ENCODE results near the gene NDUFB11. TPM values are rescaled to one million over a fixed set of nuclear protein-coding genes. Genes with fewer than 3 reads are reported as not detected.

Gene NDUFB11
- total RNA-seq, 1 experiment from 2014 or later: 78.9 TPM

DNA sequence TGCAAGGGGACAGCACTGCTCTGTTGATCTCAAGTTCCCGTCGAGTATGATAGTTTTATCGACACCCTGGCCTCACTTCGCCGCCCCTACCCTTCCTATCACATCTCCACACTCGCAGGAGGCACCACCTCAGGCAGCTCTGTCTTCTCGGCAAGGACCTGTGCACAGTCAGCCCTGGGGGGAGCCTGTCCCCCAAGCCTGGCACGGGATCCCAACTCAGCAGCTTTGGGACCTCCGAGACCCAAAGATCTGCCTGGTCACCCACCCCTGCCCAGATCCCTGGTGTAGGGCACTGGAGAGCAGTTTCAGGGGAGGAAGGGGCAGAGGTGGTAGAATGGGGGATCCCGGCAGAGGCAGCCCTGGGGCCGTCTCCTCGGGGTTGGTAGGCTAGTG is 31.1 kb upstream of the NDUFB11 start (continued):
- no peak for TF ChIP-seq CBX3 (IDR thresholded peaks at IDR 0.05; ENCODE audit: low read depth)

DNA sequence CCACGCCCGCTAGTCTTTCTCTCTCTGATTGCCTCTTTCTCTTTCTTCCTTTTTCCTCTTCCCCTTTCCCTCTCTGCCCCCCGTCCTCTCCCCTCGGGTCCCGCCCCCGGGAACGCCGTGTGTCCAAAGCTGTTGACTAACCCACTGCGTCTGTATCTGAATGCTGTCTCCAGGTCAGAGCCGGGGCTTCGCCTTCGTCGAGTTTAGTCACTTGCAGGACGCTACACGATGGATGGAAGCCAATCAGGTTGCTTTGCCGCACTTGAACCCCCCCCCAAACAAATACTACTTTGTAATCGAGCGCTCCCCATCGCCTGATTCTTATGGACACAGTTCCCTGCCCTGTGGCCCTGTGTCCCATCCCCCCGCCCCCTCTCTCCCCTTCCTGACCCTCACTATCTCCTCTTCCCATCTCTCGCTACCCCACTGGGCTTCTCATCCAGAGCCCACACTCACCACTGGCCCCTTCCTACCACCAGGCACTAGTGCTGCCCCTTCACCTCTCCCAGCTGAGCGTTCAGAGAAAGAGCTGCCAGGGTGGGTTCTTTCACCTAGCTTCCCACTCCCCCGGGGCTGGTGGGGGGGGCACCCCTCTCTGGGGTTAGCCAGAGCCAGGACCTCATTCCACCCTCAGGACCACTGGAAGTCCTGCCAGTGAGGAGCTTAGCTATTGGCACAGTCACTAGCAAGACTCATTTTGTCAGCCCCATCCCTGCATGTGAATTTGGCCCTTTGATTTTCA is 30.5 kb upstream of the NDUFB11 start:
- H3K9ac ChIP-seq (ENCODE audit: low read length): no peak overlapping the region
- no TSS peak for BruUV-seq (replicated peaks)

More for the DNA sequence above, 30.5 kb upstream of the NDUFB11 start:
- Histone ChIP-seq H3K27me3 (ENCODE audit: insufficient read depth, low read length) (no peaks in the 10 kb centered on the region), H3K79me2 (ENCODE audit: insufficient read depth, low read length) (no peaks in the 10 kb centered on the region), H3K9me2 (ENCODE audit: insufficient read depth) (no peaks in the 10 kb centered on the region), H3K27ac (ENCODE audit: low read depth, low read length) (no peak overlapping the region), H3K4me1 (ENCODE audit: control insufficient read depth in 1 of 2, insufficient read depth in 2 of 2, low read length in 2 of 2) (no peaks in the 10 kb centered on the region), H4K20me1 (ENCODE audit: insufficient read depth) (no peaks in the 10 kb centered on the region), H3K4me3 (replicated peaks in 1 of 2; ENCODE audit: low read depth in 1 of 2, low read length in 2 of 2) (no peak overlapping the region), H2AFZ (ENCODE audit: low read depth, low read length, poor library complexity, severe bottlenecking) (no peak overlapping the region), H3K36me3 (ENCODE audit: control insufficient read depth in 1 of 2, insufficient read depth in 2 of 2, low read length in 2 of 2) (no peaks in the 10 kb centered on the region), H3K9me3 (ENCODE audit: control insufficient read depth in 1 of 2, insufficient read depth in 1 of 2, low read depth in 1 of 2, low read length in 2 of 2) (no peaks in the 10 kb centered on the region), H3K4me2 (ENCODE audit: low read length) (no peak overlapping the region)
- ChIA-PET RAD21 (ENCODE audit: low non-redundant PET in 1 of 2, low total read pairs in 2 of 2, uncharacterized antibody in 2 of 2, unreplicated experiment in 2 of 2) (no interaction called here), POLR2A (no interaction called here), CTCF (no interaction called here)
- ATAC-seq (no peak), DNase-seq (ENCODE audit: low read depth, low spot score) (no peak)
- intact Hi-C loops (cut with micrococcal nuclease): no loop called here
- TF ChIP-seq, protein P1, sequence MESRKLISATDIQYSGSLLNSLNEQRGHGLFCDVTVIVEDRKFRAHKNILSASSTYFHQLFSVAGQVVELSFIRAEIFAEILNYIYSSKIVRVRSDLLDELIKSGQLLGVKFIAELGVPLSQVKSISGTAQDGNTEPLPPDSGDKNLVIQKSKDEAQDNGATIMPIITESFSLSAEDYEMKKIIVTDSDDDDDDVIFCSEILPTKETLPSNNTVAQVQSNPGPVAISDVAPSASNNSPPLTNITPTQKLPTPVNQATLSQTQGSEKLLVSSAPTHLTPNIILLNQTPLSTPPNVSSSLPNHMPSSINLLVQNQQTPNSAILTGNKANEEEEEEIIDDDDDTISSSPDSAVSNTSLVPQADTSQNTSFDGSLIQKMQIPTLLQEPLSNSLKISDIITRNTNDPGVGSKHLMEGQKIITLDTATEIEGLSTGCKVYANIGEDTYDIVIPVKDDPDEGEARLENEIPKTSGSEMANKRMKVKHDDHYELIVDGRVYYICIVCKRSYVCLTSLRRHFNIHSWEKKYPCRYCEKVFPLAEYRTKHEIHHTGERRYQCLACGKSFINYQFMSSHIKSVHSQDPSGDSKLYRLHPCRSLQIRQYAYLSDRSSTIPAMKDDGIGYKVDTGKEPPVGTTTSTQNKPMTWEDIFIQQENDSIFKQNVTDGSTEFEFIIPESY (IDR thresholded peaks at IDR 0.05; ENCODE audit: extremely low read depth, insufficient replicate concordance, low read length): no peak
- TF ChIP-seq SP1 (IDR thresholded peaks at IDR 0.05; ENCODE audit: low read depth) (no peak), CEBPB (IDR thresholded peaks at IDR 0.05; ENCODE audit: low read depth) (no peak), ZFX (IDR thresholded peaks at IDR 0.05) (no peak), ELF1 (IDR thresholded peaks at IDR 0.05; ENCODE audit: borderline replicate concordance, low read depth) (no peak), RAD21 (IDR thresholded peaks at IDR 0.05; ENCODE audit: low read depth) (no peak), ZNF274 (IDR thresholded peaks at IDR 0.05; ENCODE audit: low read depth, low read length) (no peak), EZH2 (IDR thresholded peaks at IDR 0.05) (no peak), EZH2phosphoT487 (IDR thresholded peaks at IDR 0.05; ENCODE audit: borderline replicate concordance) (no peak), EGR1 (IDR thresholded peaks at IDR 0.05; ENCODE audit: low read depth) (no peak), FOSL1 (IDR thresholded peaks at IDR 0.05; ENCODE audit: low read depth) (no peak), YY1 (IDR thresholded peaks at IDR 0.05; ENCODE audit: extremely low read depth, insufficient replicate concordance, low read depth, low read length) (no peak), POLR2AphosphoS5 (IDR thresholded peaks at IDR 0.05; ENCODE audit: low read depth, low read length) (no peak), CBX3 (IDR thresholded peaks at IDR 0.05; ENCODE audit: low read depth) (no peak)
- TF ChIP-seq, protein P2, sequence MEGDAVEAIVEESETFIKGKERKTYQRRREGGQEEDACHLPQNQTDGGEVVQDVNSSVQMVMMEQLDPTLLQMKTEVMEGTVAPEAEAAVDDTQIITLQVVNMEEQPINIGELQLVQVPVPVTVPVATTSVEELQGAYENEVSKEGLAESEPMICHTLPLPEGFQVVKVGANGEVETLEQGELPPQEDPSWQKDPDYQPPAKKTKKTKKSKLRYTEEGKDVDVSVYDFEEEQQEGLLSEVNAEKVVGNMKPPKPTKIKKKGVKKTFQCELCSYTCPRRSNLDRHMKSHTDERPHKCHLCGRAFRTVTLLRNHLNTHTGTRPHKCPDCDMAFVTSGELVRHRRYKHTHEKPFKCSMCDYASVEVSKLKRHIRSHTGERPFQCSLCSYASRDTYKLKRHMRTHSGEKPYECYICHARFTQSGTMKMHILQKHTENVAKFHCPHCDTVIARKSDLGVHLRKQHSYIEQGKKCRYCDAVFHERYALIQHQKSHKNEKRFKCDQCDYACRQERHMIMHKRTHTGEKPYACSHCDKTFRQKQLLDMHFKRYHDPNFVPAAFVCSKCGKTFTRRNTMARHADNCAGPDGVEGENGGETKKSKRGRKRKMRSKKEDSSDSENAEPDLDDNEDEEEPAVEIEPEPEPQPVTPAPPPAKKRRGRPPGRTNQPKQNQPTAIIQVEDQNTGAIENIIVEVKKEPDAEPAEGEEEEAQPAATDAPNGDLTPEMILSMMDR (IDR thresholded peaks at IDR 0.05 in 2 of 3, conservative IDR thresholded peaks at IDR 0.05 in 1 of 3; ENCODE audit: borderline replicate concordance in 1 of 3, insufficient read depth in 1 of 3, low read depth in 2 of 3, low read length in 2 of 3): no peak
- TF ChIP-seq, protein P3, sequence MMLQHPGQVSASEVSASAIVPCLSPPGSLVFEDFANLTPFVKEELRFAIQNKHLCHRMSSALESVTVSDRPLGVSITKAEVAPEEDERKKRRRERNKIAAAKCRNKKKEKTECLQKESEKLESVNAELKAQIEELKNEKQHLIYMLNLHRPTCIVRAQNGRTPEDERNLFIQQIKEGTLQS (IDR thresholded peaks at IDR 0.05): no peak
- TF ChIP-seq, protein P4, sequence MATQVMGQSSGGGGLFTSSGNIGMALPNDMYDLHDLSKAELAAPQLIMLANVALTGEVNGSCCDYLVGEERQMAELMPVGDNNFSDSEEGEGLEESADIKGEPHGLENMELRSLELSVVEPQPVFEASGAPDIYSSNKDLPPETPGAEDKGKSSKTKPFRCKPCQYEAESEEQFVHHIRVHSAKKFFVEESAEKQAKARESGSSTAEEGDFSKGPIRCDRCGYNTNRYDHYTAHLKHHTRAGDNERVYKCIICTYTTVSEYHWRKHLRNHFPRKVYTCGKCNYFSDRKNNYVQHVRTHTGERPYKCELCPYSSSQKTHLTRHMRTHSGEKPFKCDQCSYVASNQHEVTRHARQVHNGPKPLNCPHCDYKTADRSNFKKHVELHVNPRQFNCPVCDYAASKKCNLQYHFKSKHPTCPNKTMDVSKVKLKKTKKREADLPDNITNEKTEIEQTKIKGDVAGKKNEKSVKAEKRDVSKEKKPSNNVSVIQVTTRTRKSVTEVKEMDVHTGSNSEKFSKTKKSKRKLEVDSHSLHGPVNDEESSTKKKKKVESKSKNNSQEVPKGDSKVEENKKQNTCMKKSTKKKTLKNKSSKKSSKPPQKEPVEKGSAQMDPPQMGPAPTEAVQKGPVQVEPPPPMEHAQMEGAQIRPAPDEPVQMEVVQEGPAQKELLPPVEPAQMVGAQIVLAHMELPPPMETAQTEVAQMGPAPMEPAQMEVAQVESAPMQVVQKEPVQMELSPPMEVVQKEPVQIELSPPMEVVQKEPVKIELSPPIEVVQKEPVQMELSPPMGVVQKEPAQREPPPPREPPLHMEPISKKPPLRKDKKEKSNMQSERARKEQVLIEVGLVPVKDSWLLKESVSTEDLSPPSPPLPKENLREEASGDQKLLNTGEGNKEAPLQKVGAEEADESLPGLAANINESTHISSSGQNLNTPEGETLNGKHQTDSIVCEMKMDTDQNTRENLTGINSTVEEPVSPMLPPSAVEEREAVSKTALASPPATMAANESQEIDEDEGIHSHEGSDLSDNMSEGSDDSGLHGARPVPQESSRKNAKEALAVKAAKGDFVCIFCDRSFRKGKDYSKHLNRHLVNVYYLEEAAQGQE (IDR thresholded peaks at IDR 0.05; ENCODE audit: low read depth): no peak
- TF ChIP-seq, protein P5, sequence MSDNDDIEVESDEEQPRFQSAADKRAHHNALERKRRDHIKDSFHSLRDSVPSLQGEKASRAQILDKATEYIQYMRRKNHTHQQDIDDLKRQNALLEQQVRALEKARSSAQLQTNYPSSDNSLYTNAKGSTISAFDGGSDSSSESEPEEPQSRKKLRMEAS (IDR thresholded peaks at IDR 0.05): no peak
